K562 (cell line): ENCODE results near the gene LRRC75A. TPM values are rescaled to one million over a fixed set of nuclear protein-coding genes. Genes with fewer than 3 reads are reported as not detected.

Experiments used
- ARHGAP35 ChIP-seq: fragments of 450-650 bp; IDR thresholded peaks from 2 replicates; pipeline ENCODE4 v1.6.1; 2018; ENCODE audit not compliant: partially characterized antibody
- CBX2 ChIP-seq: fragments of 200-600 bp; sonication (generic); IDR thresholded peaks from one replicate; pipeline ENCODE4 v1.6.1; 2012; ENCODE audit warnings: mild to moderate bottlenecking, low read length, inconsistent platforms; ENCODE audit not compliant: insufficient read depth, poor library complexity, severe bottlenecking
- CHAMP1 ChIP-seq: fragments of 450-650 bp; IDR thresholded peaks from 2 replicates; pipeline ENCODE4 v1.6.1; 2016; ENCODE audit warnings: mild to moderate bottlenecking
- CREBBP ChIP-seq: IDR thresholded peaks from one replicate; pipeline ENCODE4 v1.6.1; 2012; ENCODE audit warnings: low read depth, mild to moderate bottlenecking, control low read depth, inconsistent platforms, low read length
- CTBP1 ChIP-seq: fragments of 450-650 bp; IDR thresholded peaks from 2 replicates; pipeline ENCODE4 v1.6.1; 2016; ENCODE audit warnings: borderline replicate concordance
- CUX1 ChIP-seq: fragments of 200-800 bp; sonication (Bioruptor generic); IDR thresholded peaks from 2 replicates; pipeline ENCODE4 v1.6.1; 2016; ENCODE audit warnings: missing genetic modification characterization, missing compliant biosample characterization
- DMBX1 ChIP-seq: fragments of 250-450 bp; sonication (Bioruptor Pico); IDR thresholded peaks from 2 replicates; pipeline ENCODE4 v1.8.0; 2022; ENCODE audit warnings: inconsistent platforms, mild to moderate bottlenecking, moderate library complexity, borderline replicate concordance
- ETV5 ChIP-seq: sonication (generic); formaldehyde crosslinking; IDR thresholded peaks from 2 replicates; pipeline ENCODE4 v1.4.0; 2020; ENCODE audit warnings: low read depth, mild to moderate bottlenecking, missing genetic modification reagents
- GABPB2 ChIP-seq: fragments of 250-450 bp; sonication (Bioruptor Pico); conservative IDR thresholded peaks from 2 replicates; pipeline ENCODE4 v1.5.1; 2021; ENCODE audit warnings: mild to moderate bottlenecking
- HMG20A ChIP-seq: fragments of 450-650 bp; formaldehyde crosslinking; conservative IDR thresholded peaks from 2 replicates; pipeline ENCODE4 v1.4.0; 2020; ENCODE audit warnings: mild to moderate bottlenecking, mixed read lengths
- HMG20B ChIP-seq: fragments of 250-450 bp; sonication (Bioruptor Pico); IDR thresholded peaks from 2 replicates; pipeline ENCODE4 v1.5.0; 2021; ENCODE audit warnings: mild to moderate bottlenecking
- IFI16 ChIP-seq: fragments of 250-450 bp; sonication (Bioruptor Pico); IDR thresholded peaks from 2 replicates; pipeline ENCODE4 v2.1.2; 2022; ENCODE audit warnings: mild to moderate bottlenecking, inconsistent platforms
- JUNB ChIP-seq: fragments of 450-650 bp; formaldehyde crosslinking; conservative IDR thresholded peaks from 2 replicates; pipeline ENCODE4 v1.4.0; 2020; ENCODE audit warnings: mild to moderate bottlenecking
- KDM5B ChIP-seq: fragments of 200-600 bp; sonication (generic); IDR thresholded peaks from 2 replicates; pipeline ENCODE4 v1.6.1; 2012; ENCODE audit warnings: low read depth, mild to moderate bottlenecking, moderate library complexity, low read length, control low read depth, inconsistent platforms; ENCODE audit not compliant: insufficient replicate concordance
- RBM39 ChIP-seq: fragments of 200-400 bp; formaldehyde crosslinking; optimal IDR thresholded peaks from 2 replicates; pipeline ENCODE3; 2018; ENCODE audit warnings: low read depth, low read length
- SRSF9 ChIP-seq: fragments of 200-400 bp; formaldehyde crosslinking; IDR thresholded peaks from 2 replicates; pipeline ENCODE4 v1.6.1; 2017; ENCODE audit warnings: low read depth, low read length, borderline replicate concordance
- STAG1 ChIP-seq: sonication (generic); formaldehyde crosslinking; IDR thresholded peaks from 2 replicates; pipeline ENCODE4 v1.5.0; 2020; ENCODE audit warnings: missing genetic modification reagents, borderline replicate concordance
- ZKSCAN8 ChIP-seq: fragments of 200-800 bp; sonication (Bioruptor generic); IDR thresholded peaks from 2 replicates; pipeline ENCODE4 v1.6.1; 2016; ENCODE audit warnings: missing genetic modification characterization, missing compliant biosample characterization
- ZNF277 ChIP-seq: fragments of 250-450 bp; sonication (Bioruptor Pico); IDR thresholded peaks from 2 replicates; pipeline ENCODE4 v1.8.0; 2022; ENCODE audit warnings: inconsistent platforms, mild to moderate bottlenecking, moderate library complexity, borderline replicate concordance
- polyA plus RNA-seq, 8 experiments: library from polyadenylated mRNA; depleted of rRNA in 4 of 8; stranded (reverse) in 5 of 8; unstranded in 3 of 8; fragments of >200 nt; fragmentation: Nextera tagmentation in 2 of 8; fragmentation: Illumina TruSeq in 1 of 8; extraction: Ambion mirVana in 2 of 8; extraction: Trizol in 1 of 8; gene quantifications; 2 replicates each; pipeline versions ENCODE4 v1.2.1 to v1.2.3, GENCODE V29; 2011 to 2014; ENCODE audit warnings: inconsistent platforms in 1 of 8, missing spikeins in 1 of 8
- total RNA-seq, 7 experiments: library from RNA; depleted of rRNA in 6 of 7; stranded (reverse); fragments of >200 nt in 6 of 7; fragmentation: Illumina TruSeq in 2 of 7; extraction: Trizol in 2 of 7; gene quantifications; 2 replicates each; pipeline versions ENCODE4 v1.2.1 to v1.2.3, GENCODE V29; 2011 to 2021; ENCODE audit warnings: low replicate concordance in 1 of 7

The LRRC75A gene
- total and polyA plus RNA-seq, 9 of the 15 experiments (the other 6 are each of a cell fraction or from before 2014, with no cell fraction given), result 0.04 to 0.34 (median 0.08) TPM; not detected in 5

GRCh38 chr17:16415031-16415924 is 76.7 kb downstream of the LRRC75A start, which contains the start of gene TRPV2 (continued):
- TF ChIP-seq DMBX1 (CRISPR knock-in tag), result no peak
- TF ChIP-seq JUNB, result no peak
- no peak for TF ChIP-seq HMG20A
- no peak for TF ChIP-seq SRSF9
- no peak for TF ChIP-seq CHAMP1
- no peak for TF ChIP-seq CREBBP
- no peak for TF ChIP-seq STAG1 (CRISPR knock-in tag)
- TF ChIP-seq ETV5 (CRISPR knock-in tag), result no peak
- no peak for TF ChIP-seq HMG20B
- TF ChIP-seq IFI16 (CRISPR knock-in tag), result no peak
- TF ChIP-seq RBM39, result no peak
- no peak for TF ChIP-seq ARHGAP35
- no peak for TF ChIP-seq CBX2
- no peak for TF ChIP-seq ZNF277
- TF ChIP-seq ZKSCAN8 (CRISPR knock-in tag), result no peak
- no peak for TF ChIP-seq KDM5B
- TF ChIP-seq GABPB2 (CRISPR knock-in tag), result no peak
- TF ChIP-seq CUX1, result no peak
- 0 out of 2 replicates have a peak, but pooled peaks have one; percentile 26 for TF ChIP-seq CTBP1
